K562 (cell line): ENCODE results near the gene TMOD2. TPM values are rescaled to one million over a fixed set of nuclear protein-coding genes. Genes with fewer than 3 reads are reported as not detected.

Experiments used
- ATAC-seq: fragments of 200-7000 bp; cut with Tn5 transposase; 3 replicates; pipeline ENCODE4 v1.9.1; 2020; ENCODE audit warnings: moderate library complexity
- BruUV-seq: library from RNA; stranded (reverse); fragments of 400-500 nt; replicated peaks from 2 replicates; lab custom pipeline; 2021; lab: Mats Ljungman, UMichigan
- CTCF ChIA-PET: fragments of 300-600 bp; formaldehyde crosslinking; extraction: SDS; loops from one replicate; lab custom pipeline; 2021; ENCODE audit warnings: low intra/inter-chr PET ratio; lab: Yijun Ruan, JAX
- POLR2A ChIA-PET: fragments of 300-600, 350-650 bp; sonication (Branson Sonifier 250); formaldehyde crosslinking; extraction: SDS; loops from one replicate; lab custom pipeline; 2021; ENCODE audit warnings: antibody characterized with exemption, inconsistent platforms; lab: Yijun Ruan, JAX
- DNase-seq, 4 experiments: peaks; one replicate each; pipeline versions ENCODE4 v3.0.0 to v3.0.0-alpha.2; 2011 to 2018; ENCODE audit warnings: low spot score in 3 of 4, mixed read lengths in 3 of 4; ENCODE audit errors: extremely low read depth in 1 of 4
- FAIRE-seq: peaks from 2 replicates; lab custom pipeline; 2011; peaks lifted over from hg19 to GRCh38; lab: Jason Lieb, UNC
- H2AFZ ChIP-seq: 2 replicates; pipeline ENCODE4 v1.6.0; 2011; ENCODE audit warnings: low read depth, low read length, control low read depth, inconsistent platforms
- H3K27ac ChIP-seq: fragments of 200-600 bp; 3 replicates; pipeline ENCODE4 v1.8.0; 2011; ENCODE audit warnings: low read depth, mild to moderate bottlenecking, control low read depth, inconsistent platforms, low read length, moderate library complexity, mixed read lengths; ENCODE audit errors: extremely low read depth
- H3K27me3 ChIP-seq, 2 experiments: fragments of 300-600 bp in 1 of 2; 2 replicates in 1 of 2; 3 replicates in 1 of 2; pipeline versions ENCODE4 v1.6.0 to v1.8.0; 2011; ENCODE audit warnings: inconsistent platforms in 2 of 2, low read length in 2 of 2, mild to moderate bottlenecking in 1 of 2, mixed read lengths in 1 of 2, moderate library complexity in 1 of 2; ENCODE audit not compliant: control insufficient read depth in 2 of 2, insufficient read depth in 2 of 2
- H3K36me3 ChIP-seq: fragments of 300-600 bp; 3 replicates; pipeline ENCODE4 v1.8.0; 2011; ENCODE audit warnings: mild to moderate bottlenecking, low read length, inconsistent platforms; ENCODE audit not compliant: control insufficient read depth, insufficient read depth
- H3K4me1 ChIP-seq, 2 experiments: fragments of 200-600 bp in 1 of 2; replicated peaks in 1 of 2; 2 replicates in 1 of 2; 3 replicates in 1 of 2; pipeline versions ENCODE4 v1.5.1 to v1.8.0; 2011; ENCODE audit warnings: inconsistent platforms in 2 of 2, low read length in 2 of 2, mild to moderate bottlenecking in 1 of 2, mixed read lengths in 1 of 2, moderate library complexity in 1 of 2; ENCODE audit not compliant: control insufficient read depth in 2 of 2, insufficient read depth in 2 of 2
- H3K4me2 ChIP-seq: 2 replicates; pipeline ENCODE4 v1.6.1; 2011; ENCODE audit warnings: low read length, control low read depth, inconsistent platforms, mixed read lengths; ENCODE audit not compliant: insufficient read depth
- H3K4me3 ChIP-seq: fragments of 200-600 bp; sonication (generic), shearing (Covaris generic); 2 replicates; pipeline ENCODE4 v1.5.1; 2016; ENCODE audit warnings: control low read depth, inconsistent platforms
- H3K79me2 ChIP-seq: fragments of 200-600 bp; 3 replicates; pipeline ENCODE4 v1.8.0; 2011; ENCODE audit warnings: low read length, inconsistent platforms; ENCODE audit not compliant: control insufficient read depth, insufficient read depth
- H3K9ac ChIP-seq, 2 experiments: 2 replicates each; pipeline versions ENCODE4 v1.6.0 to v1.6.1; 2011; ENCODE audit warnings: low read depth in 2 of 2, low read length in 2 of 2, control low read depth in 1 of 2, inconsistent platforms in 1 of 2, mild to moderate bottlenecking in 1 of 2, mixed read lengths in 1 of 2; ENCODE audit not compliant: insufficient read depth in 1 of 2
- H3K9me1 ChIP-seq: one replicate; pipeline ENCODE4 v1.6.0; 2011; ENCODE audit warnings: inconsistent platforms, mild to moderate bottlenecking, low read length, moderate library complexity; ENCODE audit not compliant: control insufficient read depth, insufficient read depth
- H3K9me3 ChIP-seq: replicated peaks from 2 replicates; pipeline ENCODE4 v1.5.1; 2011; ENCODE audit warnings: low read depth, low read length, inconsistent platforms; ENCODE audit not compliant: control insufficient read depth, insufficient read depth
- H4K20me1 ChIP-seq: replicated peaks from 2 replicates; pipeline ENCODE4 v1.6.1; 2011; ENCODE audit warnings: low read length, inconsistent platforms, mixed read lengths; ENCODE audit not compliant: control insufficient read depth, insufficient read depth
- ATF6 ChIP-seq: sonication (generic); formaldehyde crosslinking; IDR thresholded peaks from 2 replicates; pipeline ENCODE4 v1.4.0; 2020; ENCODE audit warnings: mild to moderate bottlenecking, missing genetic modification reagents
- GTF2A2 ChIP-seq: IDR thresholded peaks from 2 replicates; pipeline ENCODE4 v1.6.1; 2016; ENCODE audit warnings: mild to moderate bottlenecking, missing genetic modification characterization, missing compliant biosample characterization
- HMGXB4 ChIP-seq: sonication (generic); formaldehyde crosslinking; IDR thresholded peaks from 2 replicates; pipeline ENCODE4 v1.8.1; 2023; ENCODE audit warnings: mild to moderate bottlenecking, missing genetic modification reagents
- IRF2 ChIP-seq: sonication (generic); formaldehyde crosslinking; IDR thresholded peaks from 2 replicates; pipeline ENCODE4 v1.8.1; 2022; ENCODE audit warnings: mild to moderate bottlenecking, missing genetic modification reagents
- KAT8 ChIP-seq: fragments of 450-650 bp; IDR thresholded peaks from 2 replicates; pipeline ENCODE4 v1.6.1; 2016; ENCODE audit warnings: low read depth, mild to moderate bottlenecking
- KLF10 ChIP-seq: fragments of 250-450 bp; sonication (Bioruptor Pico); IDR thresholded peaks from 2 replicates; pipeline ENCODE4 v1.6.1; 2021; ENCODE audit warnings: matching md5 sums
- KLF6 ChIP-seq: fragments of 250-450 bp; sonication (Bioruptor Pico); IDR thresholded peaks from 2 replicates; pipeline ENCODE4 v1.4.0; 2020; ENCODE audit warnings: mild to moderate bottlenecking, moderate library complexity, borderline replicate concordance
- MAFK ChIP-seq: IDR thresholded peaks from 2 replicates; pipeline ENCODE4 v1.6.1; 2011; ENCODE audit warnings: low read length, improper control_type of control experiment
- MLLT1 ChIP-seq, 2 experiments: fragments of 450-650 bp; IDR thresholded peaks; 2 replicates each; pipeline ENCODE4 v1.6.1; 2016
- RAD21 ChIP-seq, 2 experiments: fragments of 250-450 bp in 1 of 2; fragments of 450-650 bp in 1 of 2; sonication (Bioruptor Pico) in 1 of 2; formaldehyde crosslinking in 1 of 2; IDR thresholded peaks in 1 of 2; conservative IDR thresholded peaks in 1 of 2; 2 replicates each; pipeline versions ENCODE4 v1.4.0 to v1.8.0; 2020 to 2022; ENCODE audit warnings: mild to moderate bottlenecking in 2 of 2, moderate library complexity in 1 of 2
- SMARCE1 ChIP-seq: fragments of 450-650 bp; IDR thresholded peaks from 2 replicates; pipeline ENCODE4 v1.7.1; 2016; ENCODE audit warnings: mild to moderate bottlenecking
- ZBTB8A ChIP-seq: fragments of 450-650 bp; IDR thresholded peaks from 2 replicates; pipeline ENCODE4 v1.6.1; 2018; ENCODE audit warnings: mild to moderate bottlenecking, moderate library complexity; ENCODE audit not compliant: partially characterized antibody
- ZNF217 ChIP-seq: sonication (generic); formaldehyde crosslinking; IDR thresholded peaks from 2 replicates; pipeline ENCODE4 v1.8.0; 2022; ENCODE audit warnings: mild to moderate bottlenecking, missing genetic modification reagents
- ZNF395 ChIP-seq: fragments of 200-800 bp; sonication (Bioruptor generic); IDR thresholded peaks from 2 replicates; pipeline ENCODE4 v1.6.1; 2017; ENCODE audit warnings: missing genetic modification characterization, missing compliant biosample characterization
- ZNF444 ChIP-seq: fragments of 250-450 bp; sonication (Bioruptor Pico); IDR thresholded peaks from 2 replicates; pipeline ENCODE4 v1.4.0; 2020; ENCODE audit warnings: mild to moderate bottlenecking, moderate library complexity
- ZNF785 ChIP-seq: fragments of 250-450 bp; sonication (Bioruptor Pico); IDR thresholded peaks from 2 replicates; pipeline ENCODE4 v1.4.0; 2020; ENCODE audit warnings: mild to moderate bottlenecking
- WGBS: fragments of 100-300 bp; shearing (Covaris generic); methylation state at CpG from one replicate; pipeline ENCODE4 v1.1.6; 2016; ENCODE audit warnings: low coverage, mixed read lengths; ENCODE audit not compliant: insufficient coverage; ENCODE audit errors: missing lambda C conversion rate; 5-methylcytosine and 5-hydroxymethylcytosine counted together
- in situ Hi-C: fragments of 300-500 bp; cut with MboI; formaldehyde crosslinking; loops from 4 replicates; pipeline ENCODE4 v1.15.0; 2018; ENCODE audit warnings: inconsistent platforms, mixed read lengths
- intact Hi-C: fragments of 100-400 bp; cut with micrococcal nuclease; formaldehyde crosslinking; loops from 2 replicates; pipeline ENCODE4 v1.14.2; 2022
- polyA plus RNA-seq, 8 experiments: library from polyadenylated mRNA; depleted of rRNA in 4 of 8; stranded (reverse) in 5 of 8; unstranded in 3 of 8; fragments of >200 nt; fragmentation: Nextera tagmentation in 2 of 8; fragmentation: Illumina TruSeq in 1 of 8; extraction: Ambion mirVana in 2 of 8; extraction: Trizol in 1 of 8; gene quantifications; 2 replicates each; pipeline versions ENCODE4 v1.2.1 to v1.2.3, GENCODE V29; 2011 to 2014; ENCODE audit warnings: inconsistent platforms in 1 of 8, missing spikeins in 1 of 8
- total RNA-seq, 7 experiments: library from RNA; depleted of rRNA in 6 of 7; stranded (reverse); fragments of >200 nt in 6 of 7; fragmentation: Illumina TruSeq in 2 of 7; extraction: Trizol in 2 of 7; gene quantifications; 2 replicates each; pipeline versions ENCODE4 v1.2.1 to v1.2.3, GENCODE V29; 2011 to 2021; ENCODE audit warnings: low replicate concordance in 1 of 7

Gene TMOD2
- total and polyA plus RNA-seq, 9 of the 15 experiments (the other 6 are each of a cell fraction or from before 2014, with no cell fraction given), result 0.49 to 3.8 (median 3.0) TPM

DNA sequence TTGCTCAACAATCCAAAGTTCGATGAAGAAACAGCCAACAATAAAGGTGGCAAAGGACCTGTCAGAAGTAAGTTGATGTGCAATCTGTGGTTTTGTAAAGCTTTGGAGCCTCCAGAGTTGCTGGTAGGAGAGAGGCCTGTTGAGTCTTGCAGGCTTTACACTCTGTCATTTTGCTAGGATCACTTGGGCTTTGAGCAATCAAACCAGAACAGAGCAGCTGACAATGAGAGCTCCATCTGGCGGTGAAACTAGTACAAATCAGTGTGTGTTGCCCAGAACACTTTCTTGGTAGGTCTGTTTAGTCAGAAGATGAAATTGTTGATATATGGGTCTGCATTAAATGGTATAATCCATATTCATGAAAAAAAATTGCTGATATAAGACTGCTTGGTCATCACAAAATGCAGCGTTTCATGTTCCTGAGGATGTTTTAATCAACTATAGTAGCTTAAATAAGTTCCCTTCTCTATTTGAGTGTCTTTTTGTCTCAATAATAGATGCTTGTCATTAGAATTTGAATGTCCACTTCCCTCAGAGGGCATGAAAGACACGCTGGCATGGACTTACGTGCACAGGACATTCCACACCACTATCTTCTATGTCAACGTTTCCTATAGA lies 25.7 kb downstream of the TMOD2 start:
- FAIRE-seq, result peak; percentile 99
- TF ChIP-seq ZNF395 (CRISPR knock-in tag), result no peak
- peak; percentile 76 to 81 for TF ChIP-seq RAD21 (CRISPR knock-in tag; conservative IDR thresholded peaks at IDR 0.05 in 1 of 2, IDR thresholded peaks at IDR 0.05 in 1 of 2)
- no peak for TF ChIP-seq KAT8
- no peak for TF ChIP-seq MLLT1 (IDR thresholded peaks at IDR 0.05)
- TF ChIP-seq MAFK, result peak; percentile 1; the same call in 1 of the 2 replicates
- TF ChIP-seq IRF2 (CRISPR knock-in tag), result no peak
- TF ChIP-seq KLF6 (CRISPR knock-in tag), result no peak
- TF ChIP-seq ZNF444 (CRISPR knock-in tag), result no peak
- no peak for TF ChIP-seq ZBTB8A
- no peak for TF ChIP-seq ZNF785 (CRISPR knock-in tag)
- no peak for TF ChIP-seq ZNF217
- no peak for TF ChIP-seq KLF10 (CRISPR knock-in tag)
- TF ChIP-seq GTF2A2 (tag), result no peak
- TF ChIP-seq ATF6 (CRISPR knock-in tag), result no peak
- TF ChIP-seq SMARCE1, result no peak
- TF ChIP-seq HMGXB4, result no peak

More for the DNA sequence above, 25.7 kb downstream of the TMOD2 start:
- CTCF ChIA-PET, result interaction anchor here (0.6 to 3.7 kb wide), 6 partner anchors 112 to 929 kb away, joined by 3 to 106 read pairs (median 3); no protein-coding TSS in a partner anchor
- 35% methylated on average over 6 of the region's 6 CpGs for WGBS
- Histone ChIP-seq H3K79me2 (no peaks in the 10 kb centered on the region), H3K36me3 (peaks cover 17% of the 10 kb centered on the region; the same call in 2 of the 3 replicates), H3K9me1 (no peaks in the 10 kb centered on the region), H3K9me3 (no peaks in the 10 kb centered on the region), H4K20me1 (no peaks in the 10 kb centered on the region), H3K4me1 (peaks cover 0 to 2% of the 10 kb centered on the region in 2 experiments; a peak in 1 of 5 replicates), H3K9ac (no peak overlapping the region), H3K27me3 (no peaks in the 10 kb centered on the region), H3K4me2 (no peak overlapping the region), H3K27ac (no peak overlapping the region), H3K4me3 (no peak overlapping the region), H2AFZ (no peak overlapping the region)
- ATAC-seq (peak; percentile 98), DNase-seq (peak; percentile 71 to 87 (median 75))
- in situ Hi-C loops (no loop called here), intact Hi-C loops (loop anchor here (1.0 to 10.0 kb wide), 4 partner anchors 40 to 242 kb away; partner anchors contain the start of gene LYSMD2)
- POLR2A ChIA-PET, result interaction anchor here (0.5 to 2.5 kb wide), 13 partner anchors 10 to 620 kb away, joined by 3 to 12 read pairs (median 5); partner anchors contain the start of gene LYSMD2
- no TSS peak for BruUV-seq
